Fibroblast of villous mesenchyme (primary cell): ENCODE measurements around the gene CRBN. TPM values are rescaled to one million over a fixed set of nuclear protein-coding genes. Genes with fewer than 3 reads are reported as not detected.

ENCODE experiments used
- DNase-seq: peaks from one replicate; pipeline ENCODE4 v3.0.0-alpha.2; 2010; ENCODE audit warnings: low read depth
- H3K4me3 ChIP-seq: 2 replicates; pipeline ENCODE4 v1.5.1; 2011; ENCODE audit warnings: low read depth, mild to moderate bottlenecking, low read length
- total RNA-seq: library from RNA; depleted of rRNA; stranded (reverse); fragments of >200 nt; gene quantifications from 2 replicates; pipeline ENCODE4 v1.2.3, GENCODE V29; 2012
- TF ChIP-seq, protein P1 (sequence below): IDR thresholded peaks from 2 replicates; pipeline ENCODE4 v1.5.1; 2012; ENCODE audit warnings: low read depth, mild to moderate bottlenecking, low read length; ENCODE audit not compliant: insufficient read depth

CRBN gene
- total RNA-seq, 1 donor = 40.2 TPM

DNA sequence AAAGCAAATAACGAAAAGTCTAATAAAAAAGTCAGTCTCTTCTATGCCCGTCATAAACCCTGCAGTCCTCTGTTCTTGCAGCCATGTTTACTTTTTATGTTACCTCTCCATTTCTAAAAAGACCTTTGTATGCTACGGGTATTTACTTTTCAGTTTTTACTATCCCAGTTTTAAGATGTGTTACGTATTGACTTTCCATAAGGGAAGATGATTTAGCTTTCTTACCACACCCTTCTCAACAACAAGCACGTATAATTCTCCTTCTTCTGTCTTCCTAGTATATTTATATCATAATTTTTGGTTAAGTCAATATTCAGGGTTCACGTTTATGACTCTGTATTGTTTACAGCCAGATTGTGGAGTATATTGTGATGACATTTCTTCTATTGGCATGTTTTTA is 42.0 kb downstream of the CRBN start:
- DNase-seq = no peak
- no peak overlapping the region for H3K4me3 ChIP-seq
- TF ChIP-seq, protein P1, sequence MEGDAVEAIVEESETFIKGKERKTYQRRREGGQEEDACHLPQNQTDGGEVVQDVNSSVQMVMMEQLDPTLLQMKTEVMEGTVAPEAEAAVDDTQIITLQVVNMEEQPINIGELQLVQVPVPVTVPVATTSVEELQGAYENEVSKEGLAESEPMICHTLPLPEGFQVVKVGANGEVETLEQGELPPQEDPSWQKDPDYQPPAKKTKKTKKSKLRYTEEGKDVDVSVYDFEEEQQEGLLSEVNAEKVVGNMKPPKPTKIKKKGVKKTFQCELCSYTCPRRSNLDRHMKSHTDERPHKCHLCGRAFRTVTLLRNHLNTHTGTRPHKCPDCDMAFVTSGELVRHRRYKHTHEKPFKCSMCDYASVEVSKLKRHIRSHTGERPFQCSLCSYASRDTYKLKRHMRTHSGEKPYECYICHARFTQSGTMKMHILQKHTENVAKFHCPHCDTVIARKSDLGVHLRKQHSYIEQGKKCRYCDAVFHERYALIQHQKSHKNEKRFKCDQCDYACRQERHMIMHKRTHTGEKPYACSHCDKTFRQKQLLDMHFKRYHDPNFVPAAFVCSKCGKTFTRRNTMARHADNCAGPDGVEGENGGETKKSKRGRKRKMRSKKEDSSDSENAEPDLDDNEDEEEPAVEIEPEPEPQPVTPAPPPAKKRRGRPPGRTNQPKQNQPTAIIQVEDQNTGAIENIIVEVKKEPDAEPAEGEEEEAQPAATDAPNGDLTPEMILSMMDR = no peak

DNA sequence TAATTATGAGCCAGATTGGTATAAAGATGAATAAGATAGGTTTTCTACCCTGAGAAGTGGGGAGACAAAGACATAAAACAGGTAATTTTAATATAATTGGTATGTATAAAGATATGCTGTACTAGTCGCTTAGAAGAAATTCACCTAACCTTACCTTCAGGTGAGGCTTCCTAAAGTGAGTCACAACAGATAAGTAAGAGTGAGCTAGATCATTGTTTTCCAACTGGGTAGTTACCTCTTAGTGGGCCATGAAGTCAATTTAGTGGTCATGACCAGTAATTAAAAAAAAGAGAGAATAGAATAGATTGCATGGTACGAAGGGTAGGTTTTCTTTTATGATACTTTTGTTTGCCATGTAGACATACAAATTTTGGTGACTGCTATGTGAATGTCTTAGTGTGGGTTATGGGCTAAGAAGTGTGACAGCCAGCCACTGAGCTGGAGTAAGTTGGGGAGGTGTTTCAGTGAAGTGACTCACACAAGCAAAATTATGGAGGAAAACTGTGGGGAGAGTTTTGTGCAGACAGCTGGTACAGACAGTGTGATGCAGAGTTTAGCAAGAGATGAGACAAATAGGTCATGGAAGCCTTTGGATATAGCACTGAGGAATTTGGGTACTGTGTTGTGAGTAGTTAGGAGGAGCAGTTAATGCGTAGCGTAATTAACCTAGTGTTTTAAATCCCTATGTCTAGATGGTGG is 44.6 kb downstream of the CRBN start:
- peak; percentile 38 for DNase-seq
- TF ChIP-seq, protein P1 = no peak
- H3K4me3 ChIP-seq = no peak overlapping the region

DNA sequence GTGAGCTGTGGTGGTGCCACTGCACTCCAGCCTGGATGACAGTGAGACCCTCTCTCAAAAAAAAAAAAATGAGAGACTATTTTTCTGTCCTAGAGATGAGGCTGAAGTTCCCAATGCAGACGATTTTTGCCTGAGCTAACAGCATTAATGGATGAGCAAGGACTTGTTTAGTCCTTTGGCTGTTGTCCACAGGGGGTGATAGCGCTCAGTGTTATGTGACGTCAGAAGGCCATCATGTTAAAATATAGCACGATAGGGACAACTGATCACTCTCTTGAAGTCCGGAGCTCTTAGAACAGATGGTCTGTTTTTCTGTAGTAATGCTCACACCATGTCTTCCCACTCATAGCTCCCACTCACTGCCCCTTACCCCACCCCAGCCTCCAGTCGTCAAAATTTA is 46.0 kb downstream of the CRBN start:
- DNase-seq = no peak
- TF ChIP-seq, protein P1 = no peak
- no peak overlapping the region for H3K4me3 ChIP-seq

DNA sequence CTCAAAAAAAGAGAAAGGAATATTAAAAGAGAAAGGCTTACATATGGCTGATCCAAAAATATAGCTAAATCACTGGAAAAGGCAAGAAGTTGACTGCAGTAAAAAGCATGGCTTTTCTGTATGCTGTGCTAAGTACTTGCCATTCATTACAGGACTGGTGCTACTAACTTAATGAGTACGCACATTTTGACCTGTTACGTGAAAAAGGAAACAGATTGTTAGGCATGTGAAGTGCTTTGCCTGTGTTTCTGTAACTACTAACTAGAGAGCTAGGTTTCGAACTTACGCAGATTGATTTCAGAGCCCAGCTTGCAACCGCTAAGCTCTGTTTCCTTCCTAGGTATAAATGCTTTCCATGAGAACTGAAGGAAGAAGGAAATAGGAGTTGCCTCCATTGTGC is 49.9 kb downstream of the CRBN start:
- TF ChIP-seq, protein P1 = no peak
- H3K4me3 ChIP-seq = no peak overlapping the region
- no peak for DNase-seq

DNA sequence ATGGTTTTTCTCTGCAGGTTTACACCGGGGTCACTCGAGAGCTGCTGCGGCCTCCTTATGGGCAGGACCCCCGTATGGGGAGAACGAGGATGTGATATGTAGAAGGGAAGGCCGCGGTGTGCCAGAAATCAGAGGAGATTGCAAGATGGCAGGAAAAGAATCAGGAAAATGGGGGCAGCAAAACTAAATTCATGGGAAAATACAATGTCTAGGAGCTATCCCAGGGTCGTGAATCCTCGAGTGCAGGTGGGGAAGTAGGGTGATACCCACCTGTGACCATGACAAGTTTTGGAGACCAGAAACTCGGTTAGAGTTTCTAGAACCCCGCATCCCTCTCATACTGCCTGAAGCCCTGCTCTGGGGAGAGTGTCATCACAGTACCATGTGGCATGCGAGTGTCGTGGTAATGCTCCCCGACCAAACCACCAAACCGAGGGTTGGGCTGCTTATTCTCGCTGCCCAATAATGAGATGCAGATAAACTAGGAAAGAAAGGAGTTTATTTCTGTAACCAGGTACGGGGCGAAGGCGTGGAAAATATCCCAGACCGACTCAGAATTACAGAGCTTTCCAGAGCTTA is 52.0 kb downstream of the CRBN start:
- DNase-seq = peak; percentile 34
- H3K4me3 ChIP-seq = peak overlapping the region; percentile 94
- TF ChIP-seq, protein P1 = no peak

DNA sequence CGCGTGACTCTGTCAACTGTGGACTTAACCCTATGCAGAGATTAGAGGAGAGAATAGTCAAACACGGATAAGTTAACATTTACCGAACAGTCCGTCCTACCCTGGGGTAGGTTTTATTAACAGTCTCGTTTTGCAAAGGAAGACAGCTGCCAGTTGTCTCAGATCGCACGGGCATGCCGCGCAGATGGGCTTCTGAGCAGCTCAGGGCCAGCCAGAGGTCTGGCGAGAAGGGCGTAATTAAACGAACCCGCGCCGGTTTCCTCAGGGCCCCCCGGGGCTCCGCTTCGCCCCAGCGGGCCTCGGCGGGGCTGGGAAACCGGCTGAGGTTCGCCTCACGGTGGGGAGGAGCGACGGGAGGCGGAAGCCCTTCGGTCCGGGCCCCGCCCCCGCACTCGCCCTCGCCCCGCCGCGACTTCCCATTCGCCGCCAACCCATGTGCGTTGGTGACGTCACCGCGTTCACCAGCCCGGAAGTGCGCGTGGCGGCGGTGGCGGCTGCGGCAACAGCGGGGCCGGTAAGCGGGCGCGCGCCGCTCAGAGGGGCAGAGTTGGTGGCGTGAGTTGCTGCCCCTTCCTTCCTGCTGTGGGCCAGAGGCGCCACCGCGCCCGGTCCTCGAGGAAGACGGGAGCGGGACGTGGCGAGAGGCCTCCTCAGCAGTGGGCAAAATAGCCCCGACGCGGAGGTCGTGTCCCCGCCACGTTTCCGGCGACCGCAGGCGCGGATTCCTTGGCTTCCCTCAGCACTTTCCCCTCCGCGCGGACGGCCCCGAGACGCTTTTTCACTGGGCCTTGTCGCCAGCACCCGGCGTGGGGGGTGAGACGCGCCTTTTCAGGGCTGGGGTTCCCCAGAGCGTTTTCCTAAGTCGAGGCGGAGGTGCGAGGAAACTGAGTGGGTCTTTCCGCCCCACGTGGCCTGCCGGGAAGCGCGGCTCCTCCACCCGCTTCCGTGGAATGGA is 52.7 kb downstream of the CRBN start, which contains the start of gene TRNT1:
Gene TRNT1 (plus strand): TSS at position 464 of the 955 bp plus-strand sequence. CDS start 2,101 bp downstream, outside the sequence.
- H3K4me3 ChIP-seq = peak within 1 kb of the TSS; percentile 94
- peak; percentile 96 for DNase-seq
- TF ChIP-seq, protein P1 = no peak
